B cell (primary cell): ENCODE data around the gene NUTM2G.
"Not testable (repeated sequence)": the region's sequence is repeated elsewhere in the genome, so short reads cannot be mapped to it uniquely, and the experiment has no call there.

Experiments
- CTCF ChIP-seq: fragments of 200-600 bp; IDR thresholded peaks from one replicate; pipeline ENCODE4 v1.8.0; 2022; ENCODE audit warnings: antibody characterized with exemption, mild to moderate bottlenecking
- EZH2 ChIP-seq: IDR thresholded peaks from 2 replicates; pipeline ENCODE4 v1.6.1; 2012; ENCODE audit warnings: borderline replicate concordance, low read depth, mild to moderate bottlenecking, moderate library complexity, low read length; ENCODE audit not compliant: insufficient read depth, poor library complexity, severe bottlenecking

GRCh38 chr9:96967591-96967990 is 38.9 kb downstream of the NUTM2G start:
- TF ChIP-seq CTCF, EZH2: not testable (repeated sequence)
